ENCODE results near the gene THEM5. TPM values are rescaled to one million over a fixed set of nuclear protein-coding genes. Genes with fewer than 3 reads are reported as not detected.

Gene THEM5
- polyA plus RNA-seq, 1 donor (not counting 4 experiments of a cell fraction or from before 2014, with no cell fraction given): 0.18 TPM

GRCh38 chr1:151809985-151810556 is 43.4 kb downstream of the THEM5 start:
- no peaks in the 10 kb centered on the region for H3K9me3 ChIP-seq (ENCODE audit: control insufficient read depth, low read depth, low read length)
- dilution Hi-C loops (cut with MboI; ENCODE audit: extremely low pct_ligation_motif_present, low sequenced_read_pairs): no loop called here
- no peaks in the 10 kb centered on the region for H3K36me3 ChIP-seq (ENCODE audit: control insufficient read depth in 2 of 2, extremely low read depth in 1 of 2, insufficient read depth in 2 of 2, low read length in 2 of 2)
- no peak overlapping the region for H3K4me2 ChIP-seq (ENCODE audit: control insufficient read depth, extremely low read depth, insufficient read depth, low read depth, low read length)
- no peak overlapping the region for H2AFZ ChIP-seq (ENCODE audit: control insufficient read depth, low read length)
- no peak overlapping the region for H3K9ac ChIP-seq (ENCODE audit: control insufficient read depth, extremely low read depth, insufficient read depth, low read length)
- no peak overlapping the region for H3K4me3 ChIP-seq (ENCODE audit: control insufficient read depth in 2 of 3, extremely low read depth in 1 of 3, insufficient read depth in 2 of 3, low read depth in 1 of 3, low read length in 3 of 3)
- H3K79me2 ChIP-seq (ENCODE audit: control insufficient read depth, insufficient read depth, low read length): no peaks in the 10 kb centered on the region
- DNase-seq (ENCODE audit: low read depth, low spot score) (no peak), FAIRE-seq (no peak)
- H4K20me1 ChIP-seq (ENCODE audit: control insufficient read depth, extremely low read depth, insufficient read depth, low read length): no peaks in the 10 kb centered on the region
- TF ChIP-seq EZH2 (IDR thresholded peaks at IDR 0.05; ENCODE audit: low read length) (no peak), CTCF (optimal IDR thresholded peaks at IDR 0.05 in 1 of 3, IDR thresholded peaks at IDR 0.05 in 1 of 3, conservative IDR thresholded peaks at IDR 0.05 in 1 of 3; ENCODE audit: extremely low read depth in 1 of 3, insufficient read depth in 2 of 3, low read length in 3 of 3) (no peak)
- no peaks in the 10 kb centered on the region for H3K9me1 ChIP-seq (ENCODE audit: control insufficient read depth, extremely low read depth, insufficient read depth, low read length)
- no peaks in the 10 kb centered on the region for H3K4me1 ChIP-seq (ENCODE audit: control insufficient read depth, extremely low read depth, insufficient read depth, low read length)
- H3K27ac ChIP-seq (ENCODE audit: control insufficient read depth, insufficient read depth, low read length): no peak overlapping the region
- H3K27me3 ChIP-seq (ENCODE audit: control insufficient read depth, extremely low read depth, insufficient read depth, low read length): peaks cover 26% of the 10 kb centered on the region

GRCh38 chr1:151809290-151809984 is 44.1 kb downstream of the THEM5 start:
- no peaks in the 10 kb centered on the region for H3K9me1 ChIP-seq (ENCODE audit: control insufficient read depth, extremely low read depth, insufficient read depth, low read length)
- no peak overlapping the region for H3K9ac ChIP-seq (ENCODE audit: control insufficient read depth, extremely low read depth, insufficient read depth, low read length)
- H3K4me2 ChIP-seq (ENCODE audit: control insufficient read depth, extremely low read depth, insufficient read depth, low read depth, low read length): no peak overlapping the region
- FAIRE-seq (no peak), DNase-seq (ENCODE audit: low read depth, low spot score) (no peak)
- dilution Hi-C loops (cut with MboI; ENCODE audit: extremely low pct_ligation_motif_present, low sequenced_read_pairs): no loop called here
- peaks cover 32% of the 10 kb centered on the region for H3K27me3 ChIP-seq (ENCODE audit: control insufficient read depth, extremely low read depth, insufficient read depth, low read length)
- no peak overlapping the region for H2AFZ ChIP-seq (ENCODE audit: control insufficient read depth, low read length)
- no peaks in the 10 kb centered on the region for H3K36me3 ChIP-seq (ENCODE audit: control insufficient read depth in 2 of 2, extremely low read depth in 1 of 2, insufficient read depth in 2 of 2, low read length in 2 of 2)
- H3K4me1 ChIP-seq (ENCODE audit: control insufficient read depth, extremely low read depth, insufficient read depth, low read length): no peaks in the 10 kb centered on the region
- H3K27ac ChIP-seq (ENCODE audit: control insufficient read depth, insufficient read depth, low read length): no peak overlapping the region
- no peaks in the 10 kb centered on the region for H4K20me1 ChIP-seq (ENCODE audit: control insufficient read depth, extremely low read depth, insufficient read depth, low read length)
- TF ChIP-seq EZH2 (IDR thresholded peaks at IDR 0.05; ENCODE audit: low read length) (no peak), CTCF (optimal IDR thresholded peaks at IDR 0.05 in 1 of 3, IDR thresholded peaks at IDR 0.05 in 1 of 3, conservative IDR thresholded peaks at IDR 0.05 in 1 of 3; ENCODE audit: extremely low read depth in 1 of 3, insufficient read depth in 2 of 3, low read length in 3 of 3) (no peak)
- H3K79me2 ChIP-seq (ENCODE audit: control insufficient read depth, insufficient read depth, low read length): no peaks in the 10 kb centered on the region
- H3K9me3 ChIP-seq (ENCODE audit: control insufficient read depth, low read depth, low read length): no peaks in the 10 kb centered on the region
- no peak overlapping the region for H3K4me3 ChIP-seq (ENCODE audit: control insufficient read depth in 2 of 3, extremely low read depth in 1 of 3, insufficient read depth in 2 of 3, low read depth in 1 of 3, low read length in 3 of 3)
